ENCODE results near the gene CTTNBP2NL.
"Not testable (repeated sequence)": the region's sequence is repeated elsewhere in the genome, so short reads cannot be mapped to it uniquely, and the experiment has no call there.

The CTTNBP2NL gene

DNA sequence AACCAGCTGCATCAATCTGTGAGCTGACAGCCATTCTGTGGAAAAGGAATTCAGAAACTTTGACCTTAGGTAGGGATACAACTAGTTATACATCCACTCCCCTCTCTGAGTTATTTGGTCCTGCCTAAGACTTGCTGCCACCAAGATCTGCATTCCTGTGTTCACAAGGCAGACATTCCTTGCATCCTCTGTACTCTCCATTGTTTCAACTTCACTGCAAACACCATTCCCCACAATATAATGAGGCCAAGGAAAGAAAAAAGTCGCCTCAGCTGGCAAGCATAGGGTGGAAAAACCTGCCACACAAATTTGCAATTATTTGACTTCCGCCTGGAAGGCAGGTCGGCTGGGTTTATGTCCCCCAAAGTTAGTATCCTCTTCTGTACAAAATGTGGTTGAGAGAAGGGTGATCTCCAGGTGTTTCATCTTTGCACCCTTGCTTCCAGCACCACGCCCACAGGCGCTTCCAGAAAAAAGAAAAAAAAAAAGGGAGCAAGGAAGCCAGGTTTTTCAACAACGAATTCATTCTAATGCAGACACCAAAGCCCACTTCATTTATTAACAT lies 676 bp upstream of the CTTNBP2NL start:
- Histone ChIP-seq H3K9ac (ENCODE audit: low read depth in 1 of 2, low read length in 2 of 2) (peak overlapping the region; percentile 99), H3K27ac (ENCODE audit: low read depth in 2 of 2, low read length in 2 of 2) (peak overlapping the region; percentile 95 to 99), H3K9me3 (ENCODE audit: control insufficient read depth in 2 of 2, low read length in 2 of 2) (no peaks in the 10 kb centered on the region), H3K4me1 (ENCODE audit: control insufficient read depth in 2 of 2, insufficient read depth in 2 of 2, low read length in 2 of 2) (peaks cover 43 to 48% of the 10 kb centered on the region in 2 donors), H3K27me3 (ENCODE audit: control insufficient read depth in 2 of 2, insufficient read depth in 2 of 2, low read length in 2 of 2) (no peaks in the 10 kb centered on the region), H3K36me3 (ENCODE audit: control insufficient read depth in 2 of 2, insufficient read depth in 2 of 2, low read length in 2 of 2) (no peaks in the 10 kb centered on the region), H3K4me3 (ENCODE audit: low read length in 2 of 2) (peak overlapping the region; percentile 91 to 97)

DNA sequence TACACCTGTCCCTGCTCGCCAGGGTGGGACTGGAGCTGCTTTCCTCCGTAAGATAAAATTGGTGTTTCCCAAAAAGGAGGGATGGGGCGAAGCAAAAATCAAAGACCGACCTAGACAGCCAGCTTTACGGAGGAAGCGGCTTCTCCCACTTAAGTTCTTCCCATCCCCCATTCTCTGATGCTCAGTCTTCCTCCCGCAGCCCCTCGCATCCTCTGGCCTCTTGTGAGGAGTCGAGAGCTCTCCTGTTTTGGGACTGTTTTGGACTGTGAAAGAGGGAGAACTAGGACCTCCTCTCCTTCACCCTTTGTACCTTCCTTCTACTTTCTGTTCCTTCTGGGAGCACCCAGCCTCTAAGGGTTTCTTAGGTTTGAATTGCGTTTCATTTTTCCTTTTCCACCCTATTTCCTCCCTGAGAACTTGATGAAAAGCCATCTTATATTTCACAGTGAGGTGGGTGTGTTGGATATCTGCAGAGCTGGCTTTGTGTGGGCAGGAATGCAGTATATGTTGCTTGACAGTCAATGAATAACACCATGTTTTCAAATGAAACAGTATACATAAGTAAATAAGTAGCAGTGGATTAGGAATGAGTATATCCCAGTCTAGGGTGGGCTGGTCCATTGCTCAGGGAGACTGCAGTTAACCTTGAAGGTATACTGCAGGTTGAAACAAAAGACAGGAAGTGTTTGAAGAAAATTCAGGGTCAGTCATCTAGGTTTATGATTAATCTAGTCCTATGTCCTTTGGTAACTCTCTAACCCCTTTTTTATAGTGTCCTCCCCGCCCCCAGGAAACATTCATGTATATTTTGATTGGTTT lies 848 bp downstream of the CTTNBP2NL start:
- Histone ChIP-seq H3K36me3 (ENCODE audit: control insufficient read depth in 2 of 2, insufficient read depth in 2 of 2, low read length in 2 of 2) (peaks cover 0 to 2% of the 10 kb centered on the region in 2 donors), H3K9me3 (ENCODE audit: control insufficient read depth in 2 of 2, low read length in 2 of 2) (no peaks in the 10 kb centered on the region), H3K27me3 (ENCODE audit: control insufficient read depth in 2 of 2, insufficient read depth in 2 of 2, low read length in 2 of 2) (no peaks in the 10 kb centered on the region), H3K4me1 (ENCODE audit: control insufficient read depth in 2 of 2, insufficient read depth in 2 of 2, low read length in 2 of 2) (peaks cover 36 to 41% of the 10 kb centered on the region in 2 donors), H3K4me3 (ENCODE audit: low read length in 2 of 2) (peak overlapping the region; percentile 91 to 97), H3K27ac (ENCODE audit: low read depth in 2 of 2, low read length in 2 of 2) (peak overlapping the region; percentile 95 to 99), H3K9ac (ENCODE audit: low read depth in 1 of 2, low read length in 2 of 2) (peak overlapping the region; percentile 99)

DNA sequence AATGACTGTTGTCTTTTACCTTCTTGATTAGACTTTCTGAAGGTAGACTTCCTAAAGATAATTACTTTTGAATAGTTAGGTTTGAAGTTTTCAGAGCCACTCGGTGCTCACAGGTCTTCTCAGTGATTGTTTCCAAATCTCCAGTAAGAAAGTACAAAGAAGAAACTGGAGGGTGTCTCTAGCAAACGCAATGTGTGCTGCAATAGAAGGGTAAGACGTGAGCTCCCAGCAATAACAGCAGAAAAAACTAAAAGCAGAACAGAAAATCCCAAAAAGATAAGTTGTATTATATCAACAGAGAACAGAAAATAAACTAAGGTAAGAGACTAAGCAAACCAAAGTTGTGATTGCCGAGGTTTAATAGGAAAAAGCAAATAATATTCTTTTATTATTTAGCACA lies 1.8 kb downstream of the CTTNBP2NL start:
- peak overlapping the region; percentile 91 to 97 for H3K4me3 ChIP-seq (ENCODE audit: low read length in 2 of 2)
- H3K27ac ChIP-seq (ENCODE audit: low read depth in 2 of 2, low read length in 2 of 2) = peak overlapping the region; percentile 79 to 99
- no peaks in the 10 kb centered on the region for H3K9me3 ChIP-seq (ENCODE audit: control insufficient read depth in 2 of 2, low read length in 2 of 2)
- peaks cover 36 to 39% of the 10 kb centered on the region in 2 donors for H3K4me1 ChIP-seq (ENCODE audit: control insufficient read depth in 2 of 2, insufficient read depth in 2 of 2, low read length in 2 of 2)
- H3K9ac ChIP-seq (ENCODE audit: low read depth in 1 of 2, low read length in 2 of 2) = peak overlapping the region; percentile 43 to 99
- H3K36me3 ChIP-seq (ENCODE audit: control insufficient read depth in 2 of 2, insufficient read depth in 2 of 2, low read length in 2 of 2) = peaks cover 0 to 3% of the 10 kb centered on the region in 2 donors
- H3K27me3 ChIP-seq (ENCODE audit: control insufficient read depth in 2 of 2, insufficient read depth in 2 of 2, low read length in 2 of 2) = no peaks in the 10 kb centered on the region

GRCh38 chr1:112399456-112399855 lies 3.4 kb downstream of the CTTNBP2NL start:
- peaks cover 3 to 6% of the 10 kb centered on the region in 2 donors for H3K36me3 ChIP-seq (ENCODE audit: control insufficient read depth in 2 of 2, insufficient read depth in 2 of 2, low read length in 2 of 2)
- H3K27ac ChIP-seq (ENCODE audit: low read depth in 2 of 2, low read length in 2 of 2) = no peak overlapping the region
- no peaks in the 10 kb centered on the region for H3K9me3 ChIP-seq (ENCODE audit: control insufficient read depth in 2 of 2, low read length in 2 of 2)
- no peaks in the 10 kb centered on the region for H3K27me3 ChIP-seq (ENCODE audit: control insufficient read depth in 2 of 2, insufficient read depth in 2 of 2, low read length in 2 of 2)
- H3K4me3 ChIP-seq (ENCODE audit: low read length in 2 of 2) = no peak overlapping the region
- no peak overlapping the region for H3K9ac ChIP-seq (ENCODE audit: low read depth in 1 of 2, low read length in 2 of 2)
- peaks cover 24 to 44% of the 10 kb centered on the region in 2 donors for H3K4me1 ChIP-seq (ENCODE audit: control insufficient read depth in 2 of 2, insufficient read depth in 2 of 2, low read length in 2 of 2)

DNA sequence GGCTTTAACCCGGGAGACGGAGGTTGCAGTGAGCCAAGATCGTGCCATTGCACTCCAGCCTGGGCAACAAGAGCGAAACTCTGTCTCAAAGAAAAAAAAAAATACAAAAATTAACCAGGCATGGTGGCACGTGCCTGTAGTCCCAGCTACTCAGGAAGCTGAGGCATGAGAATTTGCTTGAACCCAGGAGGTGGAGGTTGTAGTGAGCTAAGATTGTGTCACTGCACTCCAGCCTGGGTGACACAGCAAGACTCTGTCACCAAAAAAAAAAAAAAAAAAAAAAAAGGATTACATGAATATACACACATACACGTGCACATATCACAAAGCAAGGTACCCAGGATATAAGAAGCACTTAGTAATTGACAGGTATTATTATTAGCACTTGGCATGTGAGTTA lies 4.7 kb downstream of the CTTNBP2NL start:
- H3K4me3 ChIP-seq (ENCODE audit: low read length in 2 of 2); H3K9me3 ChIP-seq (ENCODE audit: control insufficient read depth in 2 of 2, low read length in 2 of 2); H3K36me3 ChIP-seq (ENCODE audit: control insufficient read depth in 2 of 2, insufficient read depth in 2 of 2, low read length in 2 of 2); H3K27me3 ChIP-seq (ENCODE audit: control insufficient read depth in 2 of 2, insufficient read depth in 2 of 2, low read length in 2 of 2); H3K27ac ChIP-seq (ENCODE audit: low read depth in 2 of 2, low read length in 2 of 2); H3K9ac ChIP-seq (ENCODE audit: low read depth in 1 of 2, low read length in 2 of 2): not testable (repeated sequence)
- H3K4me1 ChIP-seq (ENCODE audit: control insufficient read depth in 2 of 2, insufficient read depth in 2 of 2, low read length in 2 of 2) = peaks cover 14 to 42% of the 10 kb centered on the region in 2 donors

- no peak overlapping the region for H3K27ac ChIP-seq (ENCODE audit: low read depth in 2 of 2, low read length in 2 of 2)
- peaks cover 3 to 6% of the 10 kb centered on the region in 2 donors for H3K36me3 ChIP-seq (ENCODE audit: control insufficient read depth in 2 of 2, insufficient read depth in 2 of 2, low read length in 2 of 2)
- no peak overlapping the region for H3K4me3 ChIP-seq (ENCODE audit: low read length in 2 of 2)
- H3K27me3 ChIP-seq (ENCODE audit: control insufficient read depth in 2 of 2, insufficient read depth in 2 of 2, low read length in 2 of 2) = no peaks in the 10 kb centered on the region
- H3K9ac ChIP-seq (ENCODE audit: low read depth in 1 of 2, low read length in 2 of 2) = no peak overlapping the region
- no peaks in the 10 kb centered on the region for H3K9me3 ChIP-seq (ENCODE audit: control insufficient read depth in 2 of 2, low read length in 2 of 2)
- peaks cover 5 to 35% of the 10 kb centered on the region in 2 donors for H3K4me1 ChIP-seq (ENCODE audit: control insufficient read depth in 2 of 2, insufficient read depth in 2 of 2, low read length in 2 of 2)
Observed at GRCh38 chr1:112402682-112403643, 6.9 kb downstream of the CTTNBP2NL start.

GRCh38 chr1:112406771-112407170 lies 10.8 kb downstream of the CTTNBP2NL start:
- no peak overlapping the region for H3K4me3 ChIP-seq (ENCODE audit: low read length in 2 of 2)
- H3K9me3 ChIP-seq (ENCODE audit: control insufficient read depth in 2 of 2, low read length in 2 of 2) = no peaks in the 10 kb centered on the region
- H3K9ac ChIP-seq (ENCODE audit: low read depth in 1 of 2, low read length in 2 of 2) = no peak overlapping the region
- H3K27ac ChIP-seq (ENCODE audit: low read depth in 2 of 2, low read length in 2 of 2) = no peak overlapping the region
- H3K4me1 ChIP-seq (ENCODE audit: control insufficient read depth in 2 of 2, insufficient read depth in 2 of 2, low read length in 2 of 2) = peaks cover 7 to 34% of the 10 kb centered on the region in 2 donors
- peaks cover 2 to 8% of the 10 kb centered on the region in 2 donors for H3K36me3 ChIP-seq (ENCODE audit: control insufficient read depth in 2 of 2, insufficient read depth in 2 of 2, low read length in 2 of 2)
- H3K27me3 ChIP-seq (ENCODE audit: control insufficient read depth in 2 of 2, insufficient read depth in 2 of 2, low read length in 2 of 2) = no peaks in the 10 kb centered on the region

- peaks cover 7 to 17% of the 10 kb centered on the region in 2 donors for H3K4me1 ChIP-seq (ENCODE audit: control insufficient read depth in 2 of 2, insufficient read depth in 2 of 2, low read length in 2 of 2)
- H3K27me3 ChIP-seq (ENCODE audit: control insufficient read depth in 2 of 2, insufficient read depth in 2 of 2, low read length in 2 of 2) = no peaks in the 10 kb centered on the region
- H3K9ac ChIP-seq (ENCODE audit: low read depth in 1 of 2, low read length in 2 of 2) = peak overlapping the region in 1 of 2 donors; percentile 35
- peak overlapping the region; percentile 67 to 85 for H3K27ac ChIP-seq (ENCODE audit: low read depth in 2 of 2, low read length in 2 of 2)
- peaks cover 17 to 18% of the 10 kb centered on the region in 2 donors for H3K36me3 ChIP-seq (ENCODE audit: control insufficient read depth in 2 of 2, insufficient read depth in 2 of 2, low read length in 2 of 2)
- no peaks in the 10 kb centered on the region for H3K9me3 ChIP-seq (ENCODE audit: control insufficient read depth in 2 of 2, low read length in 2 of 2)
- no peak overlapping the region for H3K4me3 ChIP-seq (ENCODE audit: low read length in 2 of 2)
Observed at GRCh38 chr1:112409414-112409813, 13.4 kb downstream of the CTTNBP2NL start.

DNA sequence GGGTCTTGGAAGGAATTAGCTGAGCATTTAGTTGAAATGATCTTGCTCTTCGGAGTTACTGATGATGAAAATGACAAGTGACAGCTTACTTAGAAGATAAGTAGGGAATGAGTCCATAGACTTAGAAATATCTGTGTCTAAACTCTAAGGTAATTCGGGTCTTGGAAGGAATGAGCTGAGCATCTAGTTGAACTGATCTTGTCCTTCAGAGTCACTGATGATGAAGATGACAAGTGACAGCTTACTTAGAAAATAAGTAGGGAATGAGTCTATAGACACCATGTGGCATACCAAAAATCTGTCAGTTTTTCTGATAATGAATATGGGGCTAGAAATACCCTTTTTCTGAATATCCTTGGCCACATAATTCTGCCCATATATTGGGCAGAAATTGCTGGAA lies 14.7 kb downstream of the CTTNBP2NL start:
- no peak overlapping the region for H3K9ac ChIP-seq (ENCODE audit: low read depth in 1 of 2, low read length in 2 of 2)
- peaks cover 4 to 7% of the 10 kb centered on the region in 2 donors for H3K4me1 ChIP-seq (ENCODE audit: control insufficient read depth in 2 of 2, insufficient read depth in 2 of 2, low read length in 2 of 2)
- peaks cover 17 to 18% of the 10 kb centered on the region in 2 donors for H3K36me3 ChIP-seq (ENCODE audit: control insufficient read depth in 2 of 2, insufficient read depth in 2 of 2, low read length in 2 of 2)
- H3K27ac ChIP-seq (ENCODE audit: low read depth in 2 of 2, low read length in 2 of 2) = no peak overlapping the region
- no peaks in the 10 kb centered on the region for H3K27me3 ChIP-seq (ENCODE audit: control insufficient read depth in 2 of 2, insufficient read depth in 2 of 2, low read length in 2 of 2)
- H3K4me3 ChIP-seq (ENCODE audit: low read length in 2 of 2) = no peak overlapping the region
- H3K9me3 ChIP-seq (ENCODE audit: control insufficient read depth in 2 of 2, low read length in 2 of 2) = no peaks in the 10 kb centered on the region
